Mucosa of rectum (tissue), 2 donors: ENCODE data around the gene SPDYE6.

ENCODE experiments used
- H3K27ac ChIP-seq, 2 donors: one replicate each; pipeline ENCODE4 v1.7.0; 2013; ENCODE audit warnings: inconsistent platforms in 2 of 2, low read depth in 2 of 2, low read length in 2 of 2
- H3K27me3 ChIP-seq, 2 donors: one replicate each; pipeline ENCODE4 v1.7.0; 2013; ENCODE audit warnings: low read length in 2 of 2; ENCODE audit not compliant: control insufficient read depth in 2 of 2, insufficient read depth in 2 of 2
- H3K36me3 ChIP-seq, 2 donors: one replicate each; pipeline ENCODE4 v1.7.0; 2013; ENCODE audit warnings: low read length in 2 of 2; ENCODE audit not compliant: control insufficient read depth in 2 of 2, insufficient read depth in 2 of 2
- H3K4me1 ChIP-seq, 2 donors: one replicate each; pipeline ENCODE4 v1.7.0; 2013; ENCODE audit warnings: low read length in 2 of 2, mild to moderate bottlenecking in 1 of 2; ENCODE audit not compliant: control insufficient read depth in 2 of 2, insufficient read depth in 2 of 2
- H3K4me3 ChIP-seq, 2 donors: one replicate each; pipeline ENCODE4 v1.7.0; 2013; ENCODE audit warnings: low read length in 2 of 2
- H3K9ac ChIP-seq, 2 donors: one replicate each; pipeline ENCODE4 v1.7.0; 2013; ENCODE audit warnings: low read length in 2 of 2, low read depth in 1 of 2, mild to moderate bottlenecking in 1 of 2
- H3K9me3 ChIP-seq, 2 donors: one replicate each; pipeline ENCODE4 v1.7.0; 2013; ENCODE audit warnings: low read length in 2 of 2; ENCODE audit not compliant: control insufficient read depth in 2 of 2
- donor health status: healthy.
- donor health status: Normal muscosa, but diverticular disease.

SPDYE6 gene

DNA sequence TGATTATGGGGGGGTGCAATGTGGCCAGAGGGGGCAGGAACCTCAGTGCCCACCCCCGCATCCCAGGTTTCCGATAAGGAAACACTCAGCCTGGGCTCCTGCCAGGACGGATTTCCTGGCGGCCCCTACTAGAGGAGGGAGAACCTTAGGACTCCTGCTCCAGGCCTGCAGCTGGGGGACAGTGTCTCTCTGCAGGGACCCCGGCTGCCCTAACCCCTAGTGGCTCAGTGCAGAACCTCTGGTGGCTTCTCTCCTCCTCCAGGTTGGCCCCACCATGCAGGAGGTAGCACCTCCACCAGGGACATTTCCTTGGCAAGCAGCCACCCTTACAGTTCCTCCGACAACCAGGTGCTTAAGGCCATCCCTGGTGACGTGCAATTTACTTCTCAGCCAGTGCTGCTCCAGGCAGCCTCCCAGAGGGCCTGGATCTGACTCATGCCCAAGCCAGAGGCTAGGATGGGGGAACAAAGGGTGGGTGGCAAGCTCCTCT is 37.7 kb downstream of the SPDYE6 start:
- Histone ChIP-seq H3K9ac (no peak overlapping the region), H3K9me3 (no peaks in the 10 kb centered on the region), H3K27ac (no peak overlapping the region), H3K4me1 (no peaks in the 10 kb centered on the region), H3K4me3 (no peak overlapping the region), H3K36me3 (no peaks in the 10 kb centered on the region), H3K27me3 (peaks cover 0 to 4% of the 10 kb centered on the region in 2 donors)

- H3K9me3 ChIP-seq, result no peaks in the 10 kb centered on the region
- no peaks in the 10 kb centered on the region for H3K27me3 ChIP-seq
- H3K4me1 ChIP-seq, result no peaks in the 10 kb centered on the region
- H3K4me3 ChIP-seq, result no peak overlapping the region
- H3K27ac ChIP-seq, result no peak overlapping the region
- H3K9ac ChIP-seq, result no peak overlapping the region
- no peaks in the 10 kb centered on the region for H3K36me3 ChIP-seq
These were observed 38.8 kb downstream of the SPDYE6 start for GRCh38 chr7:102317231-102318059.

DNA sequence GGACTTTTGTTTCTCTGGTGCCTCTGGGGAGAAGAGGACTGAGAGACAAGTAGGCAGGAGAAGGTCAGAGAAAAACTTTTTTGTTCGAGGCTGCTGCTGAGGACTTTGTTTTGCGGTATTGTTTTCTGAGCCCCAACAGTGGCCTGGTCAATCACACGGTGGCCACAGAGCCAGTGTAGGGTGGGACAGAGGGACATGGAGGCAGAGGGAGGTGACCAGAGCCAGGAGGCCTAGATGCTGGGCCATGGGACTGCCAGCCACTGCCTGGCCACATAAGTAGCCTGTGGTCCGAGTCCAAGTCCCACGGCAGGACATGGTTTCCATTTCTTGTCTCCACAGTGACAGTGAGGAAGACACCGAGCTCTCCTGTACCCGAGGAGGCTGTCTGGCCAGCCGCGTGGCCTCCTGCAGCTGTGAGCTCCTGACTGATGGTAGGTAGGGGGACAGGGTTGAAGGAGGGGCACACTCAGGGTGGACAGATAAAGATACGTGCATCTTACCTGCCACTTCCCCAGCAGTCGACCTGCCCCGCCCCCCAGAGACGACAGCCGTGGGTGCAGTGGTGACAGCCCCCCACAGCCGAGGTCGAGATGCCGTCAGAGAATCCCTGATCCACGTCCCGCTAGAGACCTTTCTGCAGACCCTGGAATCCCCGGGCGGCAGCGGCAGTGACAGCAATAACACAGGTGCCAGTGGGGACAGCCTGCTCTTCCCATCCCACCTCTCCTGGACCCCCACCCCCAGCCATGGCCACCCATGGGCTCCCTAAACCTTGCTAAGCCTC is 42.1 kb downstream of the SPDYE6 start:
- Histone ChIP-seq H3K27ac (no peak overlapping the region), H3K4me3 (no peak overlapping the region), H3K27me3 (no peaks in the 10 kb centered on the region), H3K36me3 (peaks cover 0 to 2% of the 10 kb centered on the region in 2 donors), H3K9ac (no peak overlapping the region), H3K9me3 (no peaks in the 10 kb centered on the region), H3K4me1 (no peaks in the 10 kb centered on the region)

- H3K9me3 ChIP-seq, result no peaks in the 10 kb centered on the region
- no peak overlapping the region for H3K4me3 ChIP-seq
- peaks cover 2% of the 10 kb centered on the region in 2 donors for H3K4me1 ChIP-seq
- no peaks in the 10 kb centered on the region for H3K27me3 ChIP-seq
- peaks cover 0 to 2% of the 10 kb centered on the region in 2 donors for H3K36me3 ChIP-seq
- H3K27ac ChIP-seq, result no peak overlapping the region
- no peak overlapping the region for H3K9ac ChIP-seq
These were observed 43.9 kb downstream of the SPDYE6 start for GRCh38 chr7:102312317-102312716.

DNA sequence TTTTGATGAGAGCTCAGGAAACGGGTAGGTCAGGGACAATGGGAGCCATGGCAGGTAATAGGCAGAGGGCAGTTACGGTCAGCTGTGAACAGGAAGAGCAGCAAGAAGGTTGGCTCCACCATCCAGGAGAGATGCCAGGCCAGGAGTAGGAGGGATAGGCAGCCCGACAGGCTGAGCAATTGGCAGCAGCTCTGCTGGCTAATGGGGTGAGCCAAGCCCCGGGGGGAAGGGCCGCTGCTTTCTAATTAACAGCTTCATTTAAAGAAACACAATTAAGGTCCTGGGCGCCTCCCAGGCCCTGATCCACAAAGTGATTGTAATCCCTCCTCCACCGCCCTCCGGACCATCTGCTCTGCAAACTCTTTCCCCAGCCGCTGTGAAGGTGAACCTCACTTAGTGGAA is 45.8 kb downstream of the SPDYE6 start:
- no peak overlapping the region for H3K27ac ChIP-seq

DNA sequence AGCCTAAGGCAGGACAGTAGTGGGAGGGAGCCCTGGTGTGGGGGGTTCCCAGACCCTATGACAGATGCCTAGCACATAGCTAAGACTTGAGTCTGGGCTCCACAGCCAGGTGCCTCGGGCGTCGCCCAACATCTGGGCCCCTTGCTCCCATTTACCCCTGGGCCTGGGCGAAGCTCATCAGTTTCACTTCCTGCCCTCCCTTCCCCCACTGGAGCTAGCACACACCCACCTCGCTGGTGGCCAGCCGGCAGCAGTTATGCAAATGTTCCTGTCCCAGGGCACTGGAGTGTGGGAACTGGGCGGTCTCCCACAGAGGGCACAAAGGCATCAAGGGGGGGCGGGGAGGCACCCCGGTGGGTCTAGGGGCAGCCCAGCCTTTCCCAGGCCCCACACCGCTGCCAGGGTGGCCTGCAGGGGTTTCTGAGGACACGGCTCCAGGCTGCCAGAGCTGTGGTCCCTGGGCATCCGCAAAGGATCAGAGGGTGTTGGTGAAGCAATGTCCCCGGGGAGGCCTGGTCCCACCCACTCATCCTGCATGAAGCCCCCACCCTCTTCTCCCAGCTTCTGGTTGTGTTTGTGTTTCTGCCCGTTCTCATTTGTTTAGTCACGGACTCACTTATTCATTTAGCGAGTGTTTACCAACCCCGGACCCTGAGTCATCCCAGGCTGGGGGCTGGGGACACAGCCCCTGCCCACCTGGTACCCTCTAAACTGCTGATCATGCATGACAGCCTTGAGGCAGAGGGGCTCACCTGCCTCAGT is 49.1 kb downstream of the SPDYE6 start:
- H3K4me1 ChIP-seq, result peaks cover 9 to 10% of the 10 kb centered on the region in 2 donors
- H3K9ac ChIP-seq, result peak overlapping the region in 1 of 2 donors; percentile 21
- H3K9me3 ChIP-seq, result no peaks in the 10 kb centered on the region
- peak overlapping the region; percentile 31 to 41 for H3K4me3 ChIP-seq
- no peaks in the 10 kb centered on the region for H3K27me3 ChIP-seq
- H3K27ac ChIP-seq, result peak overlapping the region in 1 of 2 donors; percentile 81
- peaks cover 0 to 2% of the 10 kb centered on the region in 2 donors for H3K36me3 ChIP-seq

More for the DNA sequence above, 45.8 kb downstream of the SPDYE6 start:
- no peak overlapping the region for H3K4me3 ChIP-seq
- H3K4me1 ChIP-seq, result peaks cover 7 to 9% of the 10 kb centered on the region in 2 donors
- no peaks in the 10 kb centered on the region for H3K9me3 ChIP-seq
- H3K27me3 ChIP-seq, result no peaks in the 10 kb centered on the region
- H3K36me3 ChIP-seq, result peaks cover 0 to 2% of the 10 kb centered on the region in 2 donors
- H3K9ac ChIP-seq, result no peak overlapping the region

DNA sequence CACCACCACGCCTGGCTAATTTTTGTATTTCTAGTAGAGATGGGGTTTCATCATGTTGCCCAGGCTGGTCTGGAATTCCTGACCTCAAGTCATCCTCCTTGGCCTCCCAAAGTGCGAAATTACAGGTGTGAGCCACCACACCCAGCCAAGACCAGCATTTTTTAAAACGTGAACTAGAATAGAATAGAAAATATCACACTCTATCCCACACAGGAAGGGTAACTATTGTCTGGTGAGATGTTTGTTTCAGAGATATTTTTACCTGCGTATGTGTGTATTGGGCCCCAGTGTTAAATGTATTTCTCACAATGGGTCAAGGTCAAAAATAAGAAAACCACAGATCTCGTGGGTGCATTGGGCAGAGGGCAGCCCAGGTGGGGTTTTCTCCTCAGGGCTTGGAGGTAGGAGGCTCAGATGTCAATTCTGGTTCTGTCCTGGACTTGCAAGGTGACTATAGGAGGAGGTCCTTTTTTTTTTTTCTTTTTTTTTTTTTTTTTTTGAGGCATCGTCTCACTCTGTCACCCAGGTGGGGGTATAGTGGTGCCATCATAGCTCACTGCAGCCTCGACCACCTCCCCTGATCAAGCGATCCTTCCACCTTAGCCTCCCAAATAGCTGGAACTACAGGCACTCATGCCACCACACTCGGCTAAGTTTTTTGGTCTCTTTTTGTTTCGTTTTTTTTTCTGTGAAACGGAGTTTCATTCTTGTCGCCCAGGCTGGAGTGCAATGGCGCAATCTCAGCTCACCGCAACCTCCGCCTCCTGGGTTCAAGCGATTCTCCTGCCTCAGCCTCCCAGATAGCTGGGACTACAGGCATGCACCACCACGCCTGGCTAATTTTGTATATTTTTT is 50.6 kb downstream of the SPDYE6 start:
- no peaks in the 10 kb centered on the region for H3K27me3 ChIP-seq
- H3K4me1 ChIP-seq, result peaks cover 9 to 10% of the 10 kb centered on the region in 2 donors
- H3K4me3 ChIP-seq, result no peak overlapping the region
- peak overlapping the region in 1 of 2 donors; percentile 81 for H3K27ac ChIP-seq
- H3K9ac ChIP-seq, result no peak overlapping the region
- no peaks in the 10 kb centered on the region for H3K9me3 ChIP-seq
- H3K36me3 ChIP-seq, result peaks cover 0 to 2% of the 10 kb centered on the region in 2 donors

GRCh38 chr7:102304668-102305067 is 51.6 kb downstream of the SPDYE6 start:
- no peaks in the 10 kb centered on the region for H3K36me3 ChIP-seq
- H3K9me3 ChIP-seq, result no peaks in the 10 kb centered on the region
- H3K9ac ChIP-seq, result no peak overlapping the region
- peak overlapping the region in 1 of 2 donors; percentile 48 for H3K27ac ChIP-seq
- H3K4me1 ChIP-seq, result peaks cover 9 to 10% of the 10 kb centered on the region in 2 donors
- no peak overlapping the region for H3K4me3 ChIP-seq
- no peaks in the 10 kb centered on the region for H3K27me3 ChIP-seq
